Peyer's patch (tissue), 4 donors: ENCODE results near the gene SSTR5.

ENCODE experiments used
- POLR2A ChIP-seq, 2 donors: fragments of 450-650 bp; IDR thresholded peaks; one replicate each; pipeline ENCODE4 v1.5.1; 2017; ENCODE audit warnings: antibody characterized with exemption in 2 of 2, mild to moderate bottlenecking in 2 of 2, moderate library complexity in 2 of 2
- TF ChIP-seq, protein P1 (sequence below), 6 experiments: fragments of 450-650 bp in 4 of 6; fragments of 200-600 bp in 2 of 6; sonication (generic) in 1 of 6; IDR thresholded peaks; one replicate each; pipeline ENCODE4 v1.5.1; 2017 to 2019; ENCODE audit warnings: antibody characterized with exemption in 6 of 6, mild to moderate bottlenecking in 3 of 6, moderate library complexity in 1 of 6

DNA sequence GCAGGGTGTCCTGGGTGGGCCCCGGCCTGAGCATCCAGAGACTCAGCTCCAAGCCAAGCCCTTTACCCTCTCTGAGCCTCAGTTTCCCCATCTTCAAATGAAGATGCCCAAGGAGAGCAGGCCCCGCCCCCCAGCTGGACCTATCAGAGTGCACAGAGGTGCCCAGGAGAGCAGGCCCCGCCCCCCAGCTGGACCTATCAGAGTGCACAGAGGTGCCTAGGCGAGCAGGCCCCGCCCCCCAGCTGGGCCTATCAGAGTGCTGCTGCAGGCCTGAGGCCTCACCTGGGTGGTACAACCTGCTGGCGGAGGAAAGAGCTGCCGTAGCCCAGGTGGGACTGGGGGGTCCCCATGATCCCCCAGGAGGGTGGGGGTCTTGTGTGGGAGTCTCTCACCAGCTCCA, 3.4 kb upstream of the SSTR5 start:
- TF ChIP-seq, protein P1, sequence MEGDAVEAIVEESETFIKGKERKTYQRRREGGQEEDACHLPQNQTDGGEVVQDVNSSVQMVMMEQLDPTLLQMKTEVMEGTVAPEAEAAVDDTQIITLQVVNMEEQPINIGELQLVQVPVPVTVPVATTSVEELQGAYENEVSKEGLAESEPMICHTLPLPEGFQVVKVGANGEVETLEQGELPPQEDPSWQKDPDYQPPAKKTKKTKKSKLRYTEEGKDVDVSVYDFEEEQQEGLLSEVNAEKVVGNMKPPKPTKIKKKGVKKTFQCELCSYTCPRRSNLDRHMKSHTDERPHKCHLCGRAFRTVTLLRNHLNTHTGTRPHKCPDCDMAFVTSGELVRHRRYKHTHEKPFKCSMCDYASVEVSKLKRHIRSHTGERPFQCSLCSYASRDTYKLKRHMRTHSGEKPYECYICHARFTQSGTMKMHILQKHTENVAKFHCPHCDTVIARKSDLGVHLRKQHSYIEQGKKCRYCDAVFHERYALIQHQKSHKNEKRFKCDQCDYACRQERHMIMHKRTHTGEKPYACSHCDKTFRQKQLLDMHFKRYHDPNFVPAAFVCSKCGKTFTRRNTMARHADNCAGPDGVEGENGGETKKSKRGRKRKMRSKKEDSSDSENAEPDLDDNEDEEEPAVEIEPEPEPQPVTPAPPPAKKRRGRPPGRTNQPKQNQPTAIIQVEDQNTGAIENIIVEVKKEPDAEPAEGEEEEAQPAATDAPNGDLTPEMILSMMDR (IDR thresholded peaks at IDR 0.05) = no peak
- TF ChIP-seq POLR2A (IDR thresholded peaks at IDR 0.05) = no peak
